HFF-Myc (cell line): ENCODE measurements around the gene RRP8.

Experiments used
- DNase-seq: peaks from one replicate; pipeline ENCODE4 v3.0.0-alpha.2; 2011; ENCODE audit warnings: low read depth; ENCODE audit errors: extremely low read depth
- H3K4me3 ChIP-seq: replicated peaks from 2 replicates; pipeline ENCODE4 v1.5.1; 2011; ENCODE audit warnings: low read depth, mild to moderate bottlenecking, control low read depth, low read length
- CTCF ChIP-seq: IDR thresholded peaks from 2 replicates; pipeline ENCODE4 v1.5.1; 2012; ENCODE audit warnings: mild to moderate bottlenecking, low read depth, low read length, control low read depth; ENCODE audit errors: missing control alignments

Gene RRP8

GRCh38 chr11:6638429-6638828, 35.0 kb upstream of the RRP8 start:
- peak; percentile 18 for TF ChIP-seq CTCF
- no peak for DNase-seq
- no peak overlapping the region for H3K4me3 ChIP-seq

GRCh38 chr11:6637871-6638270, 34.5 kb upstream of the RRP8 start:
- H3K4me3 ChIP-seq, result no peak overlapping the region
- no peak for TF ChIP-seq CTCF
- DNase-seq, result peak; percentile 77

GRCh38 chr11:6636480-6636879, 33.1 kb upstream of the RRP8 start:
- DNase-seq, result no peak
- H3K4me3 ChIP-seq, result no peak overlapping the region
- TF ChIP-seq CTCF, result no peak

GRCh38 chr11:6635082-6635932, 31.9 kb upstream of the RRP8 start:
- no peak for DNase-seq
- no peak for TF ChIP-seq CTCF
- H3K4me3 ChIP-seq, result no peak overlapping the region

GRCh38 chr11:6634534-6634933, 31.1 kb upstream of the RRP8 start:
- no peak overlapping the region for H3K4me3 ChIP-seq
- no peak for DNase-seq
- TF ChIP-seq CTCF, result no peak

GRCh38 chr11:6633422-6634408, 30.3 kb upstream of the RRP8 start:
- no peak for TF ChIP-seq CTCF

More at GRCh38 chr11:6633422-6634408, 30.3 kb upstream of the RRP8 start:
- H3K4me3 ChIP-seq, result no peak overlapping the region
- DNase-seq, result no peak
